Neural crest cell (in vitro differentiated cells): Measurements from ENCODE around the gene TDRD1. TPM values are rescaled to one million over a fixed set of nuclear protein-coding genes. Genes with fewer than 3 reads are reported as not detected.

Experiments
- DNase-seq: peaks from one replicate; pipeline ENCODE4 v3.0.0; 2021; ENCODE audit warnings: low read depth, mixed read lengths, low spot score
- H3K27ac Mint-ChIP-seq: one replicate; pipeline ENCODE4 v1.8.0; 2021; ENCODE audit warnings: mild to moderate bottlenecking, mixed read lengths; ENCODE audit not compliant: unreplicated experiment
- H3K27me3 Mint-ChIP-seq: 2 replicates; pipeline ENCODE4 v1.8.0; 2021; ENCODE audit warnings: low read depth, mild to moderate bottlenecking, mixed read lengths
- H3K36me3 Mint-ChIP-seq: 2 replicates; pipeline ENCODE4 v1.8.0; 2021; ENCODE audit warnings: low read depth, mild to moderate bottlenecking, mixed read lengths
- H3K4me1 Mint-ChIP-seq: 2 replicates; pipeline ENCODE4 v1.8.0; 2021; ENCODE audit warnings: mixed read lengths
- H3K4me3 Mint-ChIP-seq: one replicate; pipeline ENCODE4 v1.8.0; 2021; ENCODE audit warnings: mild to moderate bottlenecking, mixed read lengths
- H3K9me3 Mint-ChIP-seq: 2 replicates; pipeline ENCODE4 v1.8.0; 2021; ENCODE audit warnings: mixed read lengths
- CTCF ChIP-seq: fragments of 200-600 bp; sonication (generic); conservative IDR thresholded peaks from 2 replicates; pipeline ENCODE4 v1.5.0; 2021; ENCODE audit warnings: antibody characterized with exemption, mild to moderate bottlenecking
- total RNA-seq: library from RNA; stranded (reverse); gene quantifications from 2 replicates; pipeline ENCODE4 v1.2.1, GENCODE V29; 2021

Gene TDRD1
- total RNA-seq, 1 donor from 2014 or later = not detected

- Mint-ChIP-seq H3K36me3 (no peaks in the 10 kb centered on the region), H3K27me3 (peaks cover 51% of the 10 kb centered on the region), H3K4me3 (no peak overlapping the region), H3K27ac (no peak overlapping the region), H3K4me1 (no peaks in the 10 kb centered on the region), H3K9me3 (no peaks in the 10 kb centered on the region)
- no peak for TF ChIP-seq CTCF
- no peak for DNase-seq
These were observed 53.5 kb downstream of the TDRD1 start for GRCh38 chr10:114232561-114233176.

- no peak overlapping the region for H3K4me3 Mint-ChIP-seq
- peaks cover 56% of the 10 kb centered on the region for H3K27me3 Mint-ChIP-seq
- no peak for TF ChIP-seq CTCF
- no peak for DNase-seq
- no peaks in the 10 kb centered on the region for H3K9me3 Mint-ChIP-seq
- no peaks in the 10 kb centered on the region for H3K4me1 Mint-ChIP-seq
- H3K27ac Mint-ChIP-seq = no peak overlapping the region
- no peaks in the 10 kb centered on the region for H3K36me3 Mint-ChIP-seq
These were observed 54.3 kb downstream of the TDRD1 start for GRCh38 chr10:114233482-114233881.

- Mint-ChIP-seq H3K27ac (no peak overlapping the region), H3K4me1 (no peaks in the 10 kb centered on the region), H3K4me3 (no peak overlapping the region), H3K27me3 (peaks cover 63% of the 10 kb centered on the region), H3K36me3 (no peaks in the 10 kb centered on the region), H3K9me3 (no peaks in the 10 kb centered on the region)
- no peak for TF ChIP-seq CTCF
- DNase-seq = no peak
These were observed 55.0 kb downstream of the TDRD1 start for GRCh38 chr10:114234132-114234531.

- H3K9me3 Mint-ChIP-seq = no peaks in the 10 kb centered on the region
- H3K4me1 Mint-ChIP-seq = no peaks in the 10 kb centered on the region
- H3K4me3 Mint-ChIP-seq = peak within 1 kb of the TSS; percentile 49
- peak; percentile 16 for DNase-seq
- peak; percentile 52 for TF ChIP-seq CTCF
- H3K36me3 Mint-ChIP-seq = no peaks in the 10 kb centered on the region
- H3K27me3 Mint-ChIP-seq = peaks cover 98% of the 10 kb centered on the region
- no peak within 1 kb of the TSS for H3K27ac Mint-ChIP-seq
These were observed 60.2 kb downstream of the TDRD1 start, which contains the start of gene VWA2 for GRCh38 chr10:114239117-114239993. Gene VWA2, plus strand, starts transcription at chr10:114239254. Its CDS starts 9,460 bp downstream, at chr10:114248714.

- peaks cover 98% of the 10 kb centered on the region for H3K27me3 Mint-ChIP-seq
- no peak overlapping the region for H3K4me3 Mint-ChIP-seq
- no peaks in the 10 kb centered on the region for H3K36me3 Mint-ChIP-seq
- H3K9me3 Mint-ChIP-seq = no peaks in the 10 kb centered on the region
- no peak for TF ChIP-seq CTCF
- DNase-seq = no peak
- H3K27ac Mint-ChIP-seq = no peak overlapping the region
- H3K4me1 Mint-ChIP-seq = peaks cover 3% of the 10 kb centered on the region
These were observed 60.8 kb downstream of the TDRD1 start for GRCh38 chr10:114239994-114240345.
